GM19043 (cell line): ENCODE data around the gene LTF.
"Not testable (repeated sequence)": the region's sequence is repeated elsewhere in the genome, so short reads cannot be mapped to it uniquely, and the experiment has no call there.

ENCODE experiments used
- ATAC-seq: cut with Tn5 transposase; IDR thresholded peaks from one replicate; pipeline ENCODE4 v1.9.1; 2021; ENCODE audit warnings: low read depth; ENCODE audit not compliant: unreplicated experiment

Gene LTF

GRCh38 chr3:46398186-46398955 lies 66.3 kb downstream of the LTF start:
- ATAC-seq: no peak

GRCh38 chr3:46397111-46397510 lies 67.6 kb downstream of the LTF start:
- no peak for ATAC-seq

GRCh38 chr3:46395766-46396530 lies 68.8 kb downstream of the LTF start:
- ATAC-seq: no peak

- ATAC-seq: no peak
These were observed 69.5 kb downstream of the LTF start for GRCh38 chr3:46395210-46395661.

GRCh38 chr3:46393554-46394434 lies 70.9 kb downstream of the LTF start:
- no peak for ATAC-seq

GRCh38 chr3:46393011-46393410 lies 71.7 kb downstream of the LTF start:
- ATAC-seq: no peak

- not testable (repeated sequence) for ATAC-seq
These were observed 73.2 kb downstream of the LTF start for GRCh38 chr3:46391526-46391925.

GRCh38 chr3:46389306-46389705 lies 75.4 kb downstream of the LTF start:
- ATAC-seq: no peak

GRCh38 chr3:46388847-46389246 lies 75.9 kb downstream of the LTF start:
- not testable (repeated sequence) for ATAC-seq

- no peak for ATAC-seq
These were observed 78.5 kb downstream of the LTF start for GRCh38 chr3:46386205-46386604.
